WTC11 (cell line): ENCODE data around the gene HTR3B. TPM values are rescaled to one million over a fixed set of nuclear protein-coding genes. Genes with fewer than 3 reads are reported as not detected.

Experiments used
- ATAC-seq: fragments of 200-7000 bp; cut with Tn5 transposase; 2 replicates; pipeline ENCODE4 v1.10.0; 2021; ENCODE audit warnings: mild to moderate bottlenecking, moderate library complexity
- CTCF ChIA-PET: fragments of 300-600 bp; sonication (Branson Sonifier 250); formaldehyde crosslinking; loops from one replicate; lab custom pipeline; 2021; ENCODE audit warnings: antibody characterized with exemption; lab: Charles Lee
- POLR2A ChIA-PET: fragments of 350-600 bp; sonication (Branson Sonifier 250); formaldehyde crosslinking; loops from one replicate; lab custom pipeline; 2021; ENCODE audit warnings: antibody characterized with exemption; lab: Charles Lee
- DNase-seq: peaks from one replicate; pipeline ENCODE4 v3.0.0; 2021; ENCODE audit warnings: low spot score
- H3K27ac Mint-ChIP-seq: 2 replicates; pipeline ENCODE4 v1.8.0; 2021; ENCODE audit warnings: mixed read lengths
- H3K27me3 Mint-ChIP-seq: 2 replicates; pipeline ENCODE4 v1.8.0; 2021; ENCODE audit warnings: low read depth, mild to moderate bottlenecking, moderate library complexity, mixed read lengths
- H3K36me3 Mint-ChIP-seq: 2 replicates; pipeline ENCODE4 v1.8.0; 2021; ENCODE audit warnings: mixed read lengths
- H3K4me1 Mint-ChIP-seq: 2 replicates; pipeline ENCODE4 v1.8.0; 2022; ENCODE audit warnings: mixed read lengths
- H3K4me3 Mint-ChIP-seq: 2 replicates; pipeline ENCODE4 v1.8.0; 2021; ENCODE audit warnings: mild to moderate bottlenecking, moderate library complexity, mixed read lengths
- H3K9me3 Mint-ChIP-seq: 2 replicates; pipeline ENCODE4 v1.8.0; 2021; ENCODE audit warnings: mixed read lengths
- AFF4 ChIP-seq: sonication (generic); formaldehyde crosslinking; IDR thresholded peaks from 2 replicates; pipeline ENCODE4 v1.8.1; 2023; ENCODE audit warnings: mild to moderate bottlenecking, missing genetic modification reagents, borderline replicate concordance
- AR ChIP-seq: fragments of 250-450 bp; sonication (Bioruptor Pico); IDR thresholded peaks from 2 replicates; pipeline ENCODE4 v1.9.0; 2021; ENCODE audit warnings: mild to moderate bottlenecking
- ERG ChIP-seq: fragments of 250-450 bp; sonication (Bioruptor Pico); IDR thresholded peaks from 2 replicates; pipeline ENCODE4 v1.8.0; 2021; ENCODE audit warnings: mild to moderate bottlenecking
- ETV6 ChIP-seq: sonication (generic); formaldehyde crosslinking; IDR thresholded peaks from 2 replicates; pipeline ENCODE4 v1.8.1; 2022; ENCODE audit warnings: mild to moderate bottlenecking, missing genetic modification reagents
- FOXK1 ChIP-seq: sonication (generic); formaldehyde crosslinking; IDR thresholded peaks from 2 replicates; pipeline ENCODE4 v1.8.0; 2022; ENCODE audit warnings: mild to moderate bottlenecking, moderate library complexity, missing genetic modification reagents
- FOXP4 ChIP-seq: sonication (generic); formaldehyde crosslinking; IDR thresholded peaks from 2 replicates; pipeline ENCODE4 v1.8.0; 2022; ENCODE audit warnings: mild to moderate bottlenecking, missing genetic modification reagents
- HMGA2 ChIP-seq: fragments of 250-450 bp; sonication (Bioruptor Pico); IDR thresholded peaks from 2 replicates; pipeline ENCODE4 v1.4.0; 2021; ENCODE audit warnings: mild to moderate bottlenecking, moderate library complexity
- JAZF1 ChIP-seq: fragments of 250-450 bp; sonication (Bioruptor Pico); IDR thresholded peaks from 2 replicates; pipeline ENCODE4 v1.9.0; 2021; ENCODE audit warnings: moderate library complexity, mild to moderate bottlenecking, inconsistent platforms
- MXD4 ChIP-seq: fragments of 250-450 bp; sonication (Bioruptor Pico); IDR thresholded peaks from 2 replicates; pipeline ENCODE4 v1.8.0; 2021; ENCODE audit warnings: mild to moderate bottlenecking, moderate library complexity, borderline replicate concordance
- NFE2L1 ChIP-seq: sonication (generic); formaldehyde crosslinking; IDR thresholded peaks from 2 replicates; pipeline ENCODE4 v1.8.1; 2023; ENCODE audit warnings: missing genetic modification reagents
- OVOL2 ChIP-seq: fragments of 250-450 bp; sonication (Bioruptor Pico); IDR thresholded peaks from 2 replicates; pipeline ENCODE4 v1.9.0; 2021; ENCODE audit warnings: mild to moderate bottlenecking, borderline replicate concordance
- SMAD4 ChIP-seq: sonication (generic); formaldehyde crosslinking; IDR thresholded peaks from 2 replicates; pipeline ENCODE4 v1.8.0; 2022; ENCODE audit warnings: mild to moderate bottlenecking, missing genetic modification reagents
- SP1 ChIP-seq: sonication (generic); formaldehyde crosslinking; conservative IDR thresholded peaks from 2 replicates; pipeline ENCODE4 v1.8.1; 2022; ENCODE audit warnings: missing genetic modification reagents
- TCF7 ChIP-seq: sonication (generic); formaldehyde crosslinking; IDR thresholded peaks from 2 replicates; pipeline ENCODE4 v1.8.0; 2022; ENCODE audit warnings: mild to moderate bottlenecking, low read depth, missing genetic modification reagents, moderate library complexity
- USF2 ChIP-seq: sonication (generic); formaldehyde crosslinking; IDR thresholded peaks from 2 replicates; pipeline ENCODE4 v1.8.1; 2023; ENCODE audit warnings: mild to moderate bottlenecking, missing genetic modification reagents, moderate library complexity
- ZBTB21 ChIP-seq: sonication (generic); formaldehyde crosslinking; IDR thresholded peaks from 2 replicates; pipeline ENCODE4 v1.8.1; 2023; ENCODE audit warnings: mild to moderate bottlenecking, missing genetic modification reagents, borderline replicate concordance
- ZNF121 ChIP-seq: sonication (generic); formaldehyde crosslinking; IDR thresholded peaks from 2 replicates; pipeline ENCODE4 v1.8.0; 2023; ENCODE audit warnings: missing genetic modification reagents
- ZNF317 ChIP-seq: sonication (generic); formaldehyde crosslinking; IDR thresholded peaks from 2 replicates; pipeline ENCODE4 v1.8.1; 2023; ENCODE audit warnings: low read depth, mild to moderate bottlenecking, moderate library complexity, missing genetic modification reagents, borderline replicate concordance
- ZNF671 ChIP-seq: fragments of 250-450 bp; sonication (Bioruptor Pico); IDR thresholded peaks from 2 replicates; pipeline ENCODE4 v1.8.0; 2021; ENCODE audit warnings: mild to moderate bottlenecking
- total RNA-seq: library from RNA; stranded (reverse); gene quantifications from 3 replicates; pipeline ENCODE4 v1.2.3, GENCODE V29; 2021

HTR3B gene
- total RNA-seq, 1 experiment from 2014 or later: not detected

- no peak for TF ChIP-seq ETV6 (CRISPR knock-in tag)
- no peak for TF ChIP-seq JAZF1 (CRISPR knock-in tag)
- no peak for TF ChIP-seq ERG
- TF ChIP-seq TCF7 (CRISPR knock-in tag): no peak
Observed at GRCh38 chr11:113980785-113981184, 76.2 kb downstream of the HTR3B start (continued).

GRCh38 chr11:113982306-113982705 lies 77.7 kb downstream of the HTR3B start:
- TF ChIP-seq ETV6 (CRISPR knock-in tag): no peak
- TF ChIP-seq SMAD4: no peak
- TF ChIP-seq MXD4 (CRISPR knock-in tag): no peak
- TF ChIP-seq FOXP4 (CRISPR knock-in tag): no peak
- POLR2A ChIA-PET: no interaction called here
- no peak for DNase-seq
- no peaks in the 10 kb centered on the region for H3K4me1 Mint-ChIP-seq
- CTCF ChIA-PET: interaction anchor here (0.6 to 0.9 kb wide), 2 partner anchors 10 to 87 kb away, joined by 3 to 4 read pairs; no protein-coding TSS in a partner anchor
- H3K9me3 Mint-ChIP-seq: no peaks in the 10 kb centered on the region
- no peaks in the 10 kb centered on the region for H3K27me3 Mint-ChIP-seq
- H3K27ac Mint-ChIP-seq: no peak overlapping the region
- H3K36me3 Mint-ChIP-seq: no peaks in the 10 kb centered on the region
- no peak overlapping the region for H3K4me3 Mint-ChIP-seq
- ATAC-seq: no peak

- no peak overlapping the region for H3K4me3 Mint-ChIP-seq
- CTCF ChIA-PET: no interaction called here
Observed at GRCh38 chr11:113984781-113985180, 80.2 kb downstream of the HTR3B start.

GRCh38 chr11:113985906-113986305 lies 81.3 kb downstream of the HTR3B start:
- no peak overlapping the region for H3K27ac Mint-ChIP-seq
- H3K36me3 Mint-ChIP-seq: no peaks in the 10 kb centered on the region
- ChIA-PET CTCF (no interaction called here), POLR2A (interaction anchor here (1.0 kb wide), 1 partner anchor 9 kb away, joined by 3 read pairs; no protein-coding TSS in a partner anchor)
- no peaks in the 10 kb centered on the region for H3K9me3 Mint-ChIP-seq
- no peak for ATAC-seq
- no peaks in the 10 kb centered on the region for H3K4me1 Mint-ChIP-seq
- no peaks in the 10 kb centered on the region for H3K27me3 Mint-ChIP-seq
- TF ChIP-seq ZNF671 (no peak), MXD4 (CRISPR knock-in tag) (no peak), USF2 (no peak), ZNF121 (no peak), ZNF317 (no peak), FOXK1 (CRISPR knock-in tag) (no peak), HMGA2 (CRISPR knock-in tag) (no peak), AFF4 (no peak), ZBTB21 (no peak), SP1 (CRISPR knock-in tag) (no peak), AR (CRISPR knock-in tag) (no peak), OVOL2 (CRISPR knock-in tag) (no peak)
- H3K4me3 Mint-ChIP-seq: no peak overlapping the region
- DNase-seq: no peak

More at GRCh38 chr11:113984781-113985180, 80.2 kb downstream of the HTR3B start:
- DNase-seq (no peak), ATAC-seq (no peak)
- TF ChIP-seq ZNF671 (no peak), NFE2L1 (CRISPR knock-in tag) (no peak), MXD4 (CRISPR knock-in tag) (no peak)
- POLR2A ChIA-PET: no interaction called here
- Mint-ChIP-seq H3K36me3 (no peaks in the 10 kb centered on the region), H3K27ac (no peak overlapping the region), H3K27me3 (no peaks in the 10 kb centered on the region), H3K9me3 (no peaks in the 10 kb centered on the region), H3K4me1 (no peaks in the 10 kb centered on the region)
